Progenitor cell of endocrine pancreas (in vitro differentiated cells): ENCODE results near the gene ARSG. TPM values are rescaled to one million over a fixed set of nuclear protein-coding genes. Genes with fewer than 3 reads are reported as not detected.

ENCODE experiments used
- DNase-seq: peaks from one replicate; pipeline ENCODE4 v3.0.0; 2021; ENCODE audit warnings: low spot score; ENCODE audit not compliant: unreplicated experiment
- H3K27ac Mint-ChIP-seq: 2 replicates; pipeline ENCODE4 v1.8.0; 2021; ENCODE audit warnings: mild to moderate bottlenecking, moderate library complexity, mixed read lengths
- H3K27me3 Mint-ChIP-seq: 2 replicates; pipeline ENCODE4 v1.8.0; 2021; ENCODE audit warnings: mixed read lengths
- H3K36me3 Mint-ChIP-seq: 2 replicates; pipeline ENCODE4 v1.8.0; 2022; ENCODE audit warnings: mixed read lengths; ENCODE audit not compliant: insufficient read depth
- H3K4me1 Mint-ChIP-seq: 2 replicates; pipeline ENCODE4 v1.8.0; 2021; ENCODE audit warnings: low read depth, mixed read lengths
- H3K4me3 Mint-ChIP-seq: 2 replicates; pipeline ENCODE4 v1.8.0; 2021; ENCODE audit warnings: low read depth, mild to moderate bottlenecking, moderate library complexity, mixed read lengths
- H3K9me3 Mint-ChIP-seq: 2 replicates; pipeline ENCODE4 v1.8.0; 2021; ENCODE audit warnings: low read depth, mixed read lengths
- total RNA-seq: library from RNA; stranded (reverse); gene quantifications from 2 replicates; pipeline ENCODE4 v1.2.1, GENCODE V29; 2021
- TF ChIP-seq, protein P1 (sequence below): fragments of 200-600 bp; sonication (generic); IDR thresholded peaks from one replicate; pipeline ENCODE4 v1.5.0; 2021; ENCODE audit warnings: antibody characterized with exemption, mild to moderate bottlenecking; ENCODE audit not compliant: unreplicated experiment

The ARSG gene
- total RNA-seq, 1 donor from 2014 or later = 2.6 TPM

DNA sequence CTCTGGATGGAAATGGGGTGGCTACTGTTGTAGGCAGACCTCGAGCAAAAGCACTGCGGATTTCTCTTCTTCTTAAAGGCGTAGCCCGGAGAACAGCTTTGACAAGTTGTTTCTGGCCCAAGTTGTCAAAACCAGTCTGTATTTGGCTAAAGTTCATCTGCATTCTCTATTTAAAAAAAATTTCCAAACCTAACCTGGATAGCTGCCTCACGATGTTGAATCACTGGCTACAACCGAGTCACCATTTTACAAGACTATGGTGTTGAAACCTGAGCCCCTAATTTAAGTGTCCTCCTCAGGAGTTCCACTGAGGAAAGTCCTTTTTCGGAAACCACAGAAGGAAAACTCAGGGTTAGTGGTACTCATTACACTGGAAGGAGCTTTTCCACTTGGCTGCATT lies 1.8 kb upstream of the ARSG start:
- Mint-ChIP-seq H3K9me3 (no peaks in the 10 kb centered on the region), H3K4me3 (no peak overlapping the region), H3K36me3 (no peaks in the 10 kb centered on the region), H3K27ac (no peak overlapping the region), H3K27me3 (peaks cover 58% of the 10 kb centered on the region), H3K4me1 (peaks cover 6% of the 10 kb centered on the region)
- no peak for DNase-seq
- TF ChIP-seq, protein P1, sequence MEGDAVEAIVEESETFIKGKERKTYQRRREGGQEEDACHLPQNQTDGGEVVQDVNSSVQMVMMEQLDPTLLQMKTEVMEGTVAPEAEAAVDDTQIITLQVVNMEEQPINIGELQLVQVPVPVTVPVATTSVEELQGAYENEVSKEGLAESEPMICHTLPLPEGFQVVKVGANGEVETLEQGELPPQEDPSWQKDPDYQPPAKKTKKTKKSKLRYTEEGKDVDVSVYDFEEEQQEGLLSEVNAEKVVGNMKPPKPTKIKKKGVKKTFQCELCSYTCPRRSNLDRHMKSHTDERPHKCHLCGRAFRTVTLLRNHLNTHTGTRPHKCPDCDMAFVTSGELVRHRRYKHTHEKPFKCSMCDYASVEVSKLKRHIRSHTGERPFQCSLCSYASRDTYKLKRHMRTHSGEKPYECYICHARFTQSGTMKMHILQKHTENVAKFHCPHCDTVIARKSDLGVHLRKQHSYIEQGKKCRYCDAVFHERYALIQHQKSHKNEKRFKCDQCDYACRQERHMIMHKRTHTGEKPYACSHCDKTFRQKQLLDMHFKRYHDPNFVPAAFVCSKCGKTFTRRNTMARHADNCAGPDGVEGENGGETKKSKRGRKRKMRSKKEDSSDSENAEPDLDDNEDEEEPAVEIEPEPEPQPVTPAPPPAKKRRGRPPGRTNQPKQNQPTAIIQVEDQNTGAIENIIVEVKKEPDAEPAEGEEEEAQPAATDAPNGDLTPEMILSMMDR = no peak

DNA sequence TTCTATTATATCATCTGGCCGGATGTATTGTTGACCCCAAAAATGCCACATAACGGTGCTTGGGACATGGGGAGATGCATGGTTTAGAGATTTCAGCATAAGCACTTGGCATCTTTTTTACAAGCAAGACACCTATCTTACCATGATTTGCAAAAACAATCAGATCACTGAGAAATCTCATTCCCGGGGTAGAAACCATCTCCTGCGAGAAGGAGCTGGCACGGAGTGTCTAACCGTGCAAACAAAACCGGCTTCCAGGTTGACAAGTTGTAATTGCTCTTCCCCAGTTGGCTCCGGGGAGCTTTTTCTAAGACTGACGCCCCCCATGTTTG lies 1.4 kb upstream of the ARSG start:
- no peaks in the 10 kb centered on the region for H3K9me3 Mint-ChIP-seq
- no peaks in the 10 kb centered on the region for H3K36me3 Mint-ChIP-seq
- peaks cover 62% of the 10 kb centered on the region for H3K27me3 Mint-ChIP-seq
- TF ChIP-seq, protein P1 = no peak
- peaks cover 6% of the 10 kb centered on the region for H3K4me1 Mint-ChIP-seq
- no peak overlapping the region for H3K4me3 Mint-ChIP-seq
- no peak overlapping the region for H3K27ac Mint-ChIP-seq
- DNase-seq = no peak

DNA sequence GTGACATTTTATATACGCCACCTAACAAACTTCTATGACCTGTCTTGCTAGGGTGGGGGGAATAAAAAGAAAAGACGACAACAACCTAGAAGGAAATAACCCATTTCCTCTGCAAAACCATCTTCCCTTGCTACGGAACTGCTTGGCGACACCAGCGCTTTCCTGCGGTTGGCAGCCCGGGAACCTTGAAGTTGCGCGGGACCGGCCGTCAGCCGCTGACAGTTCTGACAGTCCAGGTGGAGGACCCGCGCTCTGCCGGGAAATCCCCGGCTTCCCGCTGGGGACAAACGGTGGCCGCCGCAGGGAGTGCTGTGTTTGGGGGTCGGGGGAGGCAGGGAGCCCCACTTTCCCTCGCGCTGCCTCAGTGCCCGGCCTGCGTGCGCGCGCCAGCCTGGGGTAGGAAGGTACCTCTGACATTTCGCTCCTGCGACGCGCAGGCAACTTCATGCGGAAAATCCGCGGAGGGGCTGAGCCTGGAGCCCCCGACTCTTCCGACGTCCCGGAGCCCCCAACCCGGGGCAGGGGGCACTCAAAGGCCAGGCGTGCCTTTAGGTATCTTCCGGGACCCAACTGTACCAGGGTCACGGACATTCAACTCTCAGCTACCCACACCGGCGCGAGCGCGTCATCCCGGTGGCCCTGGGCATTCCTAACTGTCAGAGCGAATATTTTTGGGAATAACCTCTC lies 884 bp upstream of the ARSG start:
- H3K36me3 Mint-ChIP-seq = no peaks in the 10 kb centered on the region
- peak overlapping the region; percentile 78 for H3K4me3 Mint-ChIP-seq
- TF ChIP-seq, protein P1 = no peak
- peak; percentile 16 for DNase-seq
- peaks cover 63% of the 10 kb centered on the region for H3K27me3 Mint-ChIP-seq
- H3K27ac Mint-ChIP-seq = peak overlapping the region; percentile 15
- peaks cover 6% of the 10 kb centered on the region for H3K4me1 Mint-ChIP-seq
- no peaks in the 10 kb centered on the region for H3K9me3 Mint-ChIP-seq

DNA sequence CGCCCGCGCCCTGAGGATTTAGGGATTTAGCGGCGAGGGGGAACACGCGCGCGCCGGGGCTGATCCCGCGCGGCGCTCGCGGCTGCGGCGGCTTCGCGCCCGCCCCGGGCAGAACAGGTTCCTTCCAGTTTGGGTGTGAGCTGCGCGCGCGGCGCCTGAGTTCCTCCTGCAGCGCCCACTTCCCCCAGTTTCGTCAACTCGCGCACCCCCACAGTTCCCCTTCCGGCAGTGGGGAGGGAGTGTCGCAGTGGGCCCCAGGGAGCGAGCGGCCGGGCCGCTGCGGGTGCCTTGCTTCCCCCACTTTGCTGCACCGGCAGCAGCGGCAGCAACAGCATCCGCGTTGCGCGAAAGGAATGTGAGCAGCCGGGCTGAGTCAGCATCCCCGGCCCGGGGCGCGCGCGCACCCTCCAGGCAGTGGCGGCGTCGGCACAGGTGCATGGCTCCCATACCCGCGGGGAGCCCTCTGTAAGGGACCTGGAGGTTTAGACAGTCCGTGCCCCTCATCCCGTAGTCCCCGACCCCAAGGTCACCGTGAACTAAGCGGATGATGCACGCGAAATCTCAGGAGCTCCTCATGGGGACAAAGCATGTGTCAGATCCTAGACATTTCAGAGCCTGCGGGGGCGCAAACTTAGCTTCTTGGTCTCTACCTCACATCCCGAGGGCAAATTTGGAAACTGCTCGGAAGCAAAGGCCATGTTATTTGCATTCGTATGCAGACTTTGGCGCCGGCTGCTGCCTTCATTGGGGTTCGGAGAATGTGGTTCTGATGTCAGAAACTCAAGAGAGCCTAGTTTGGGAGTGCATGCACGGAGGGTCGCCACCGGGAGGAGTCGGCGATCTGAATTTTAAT lies 767 bp downstream of the ARSG start:
- Mint-ChIP-seq H3K4me3 (peak overlapping the region; percentile 73), H3K27ac (peak overlapping the region; percentile 82), H3K9me3 (no peaks in the 10 kb centered on the region), H3K36me3 (no peaks in the 10 kb centered on the region), H3K27me3 (peaks cover 70% of the 10 kb centered on the region), H3K4me1 (peaks cover 6% of the 10 kb centered on the region)
- peak; percentile 69 for DNase-seq
- TF ChIP-seq, protein P1 = peak; percentile 29

DNA sequence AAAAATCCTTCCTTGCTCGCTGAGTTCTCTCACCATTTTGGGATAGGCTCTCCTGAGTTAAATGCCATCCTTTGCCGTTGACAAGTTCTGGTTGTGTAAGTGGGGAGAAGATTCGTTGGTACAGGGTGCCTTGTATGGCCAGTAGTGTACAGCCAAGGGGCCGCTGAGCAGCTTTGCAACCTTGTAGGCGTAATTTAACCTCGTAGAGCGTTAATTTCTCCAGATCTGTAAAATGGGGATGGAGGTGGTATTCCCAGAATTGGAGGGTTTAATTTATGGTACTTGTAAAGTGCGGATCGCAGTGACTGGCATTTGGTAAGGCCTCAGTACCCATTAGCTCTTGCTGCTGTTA lies 1.4 kb downstream of the ARSG start:
- Mint-ChIP-seq H3K27me3 (peaks cover 66% of the 10 kb centered on the region), H3K27ac (peak overlapping the region; percentile 82), H3K9me3 (no peaks in the 10 kb centered on the region), H3K36me3 (no peaks in the 10 kb centered on the region), H3K4me3 (peak overlapping the region; percentile 73), H3K4me1 (peaks cover 6% of the 10 kb centered on the region)
- DNase-seq = no peak
- TF ChIP-seq, protein P1 = no peak
